NCI-H345 (cell line): ENCODE results near the gene XAB2.

ENCODE experiments used
- DNase-seq: peaks from one replicate; lab custom pipeline; 2025; lab: John Stamatoyannopoulos, UW

Gene XAB2

DNA sequence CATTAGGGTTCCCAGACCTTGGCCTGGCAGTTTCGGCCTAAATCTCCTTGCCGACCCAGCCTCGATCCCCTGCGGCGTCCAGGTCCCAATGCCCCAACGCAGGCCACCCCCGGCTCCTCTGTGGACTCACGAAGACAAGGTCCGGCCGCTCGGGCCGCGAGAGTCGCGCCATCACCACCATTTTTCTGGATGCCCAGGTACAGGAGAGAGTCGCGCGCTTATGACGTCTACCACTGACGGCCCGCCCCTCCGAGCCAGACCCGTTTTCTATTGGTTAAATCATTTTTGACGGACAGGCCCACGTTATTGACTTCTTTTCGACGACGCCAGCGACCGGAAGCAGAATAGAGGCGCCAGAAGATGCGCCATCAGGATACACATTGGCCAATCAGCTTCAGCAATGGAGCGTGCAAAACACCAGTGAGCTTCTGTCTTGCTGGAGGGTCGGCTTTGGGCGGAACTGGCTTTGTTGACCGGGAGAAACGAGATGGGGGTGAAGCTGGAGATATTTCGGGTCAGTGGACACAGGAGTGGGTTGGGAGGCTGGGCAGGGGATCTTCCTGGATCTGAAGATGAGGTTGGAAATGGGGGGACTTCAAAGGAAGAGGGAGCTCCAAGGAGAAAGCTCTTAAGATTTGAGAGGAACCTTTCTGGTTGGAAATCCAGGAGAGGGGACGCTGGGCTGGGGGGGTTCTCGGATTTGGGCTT lies at the start of gene XAB2, which contains the start of gene PET100:
XAB2 (minus strand) TSS at position 199 of the 708 bp plus-strand sequence; CDS start at position 181, 18 bp downstream.
PET100 (plus strand) TSS at position 447 of the 708 bp plus-strand sequence; CDS start at position 488, 41 bp downstream.
- DNase-seq = peak; percentile 98

DNA sequence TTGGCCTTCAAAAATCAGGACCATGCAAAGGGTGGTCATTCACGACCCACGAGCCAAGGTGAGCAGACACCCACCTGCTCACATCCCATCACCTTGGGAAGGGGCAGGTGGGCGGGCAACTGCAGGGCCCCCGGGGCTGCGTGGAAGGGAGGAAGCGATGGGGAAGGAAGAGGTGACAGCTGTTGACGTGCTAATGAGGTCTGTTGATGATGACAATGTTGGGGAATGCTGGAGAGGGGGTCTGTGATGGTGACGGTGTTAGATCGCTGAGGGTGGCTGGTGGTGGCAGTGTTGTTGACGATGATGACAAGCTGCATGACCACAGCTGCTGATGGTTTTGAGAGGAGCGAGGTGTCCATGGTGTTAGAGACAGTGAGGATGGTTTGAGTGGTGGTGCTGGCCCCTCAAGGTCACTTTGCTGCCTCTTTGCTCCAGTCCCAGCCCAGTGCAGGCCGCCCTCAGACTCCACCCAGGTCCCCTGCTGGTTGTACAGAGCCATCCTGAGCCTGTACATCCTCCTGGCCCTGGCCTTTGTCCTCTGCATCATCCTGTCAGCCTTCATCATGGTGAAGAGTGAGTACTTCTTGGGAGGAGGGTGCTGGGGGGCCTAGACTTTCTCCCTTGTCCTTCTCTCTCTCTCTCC lies 48.4 kb upstream of the XAB2 start:
- DNase-seq = no peak

DNA sequence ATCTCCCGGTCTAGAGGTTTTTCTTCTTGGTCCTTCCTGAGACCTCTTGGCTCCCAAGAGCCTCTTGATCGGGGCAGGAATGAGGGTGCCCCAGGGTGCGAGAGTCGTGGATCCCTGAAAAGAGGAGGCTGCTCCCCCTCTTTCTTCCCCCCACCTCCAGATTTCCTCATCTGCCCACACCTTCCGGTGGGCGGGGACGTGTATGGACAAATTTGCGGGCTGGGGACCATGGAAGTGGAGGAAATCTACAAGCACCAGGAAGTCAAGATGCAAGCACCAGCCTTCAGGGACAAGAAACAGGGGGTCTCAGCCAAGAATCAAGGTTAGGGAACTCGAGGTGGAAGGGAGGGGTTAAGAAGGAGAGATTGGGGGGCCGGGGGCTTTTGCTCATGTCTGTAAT lies 47.5 kb upstream of the XAB2 start, which contains the start of gene MCEMP1:
MCEMP1 (plus strand) TSS at position 237 of the 400 bp plus-strand sequence; CDS start at position 268, 31 bp downstream.
- DNase-seq = no peak

DNA sequence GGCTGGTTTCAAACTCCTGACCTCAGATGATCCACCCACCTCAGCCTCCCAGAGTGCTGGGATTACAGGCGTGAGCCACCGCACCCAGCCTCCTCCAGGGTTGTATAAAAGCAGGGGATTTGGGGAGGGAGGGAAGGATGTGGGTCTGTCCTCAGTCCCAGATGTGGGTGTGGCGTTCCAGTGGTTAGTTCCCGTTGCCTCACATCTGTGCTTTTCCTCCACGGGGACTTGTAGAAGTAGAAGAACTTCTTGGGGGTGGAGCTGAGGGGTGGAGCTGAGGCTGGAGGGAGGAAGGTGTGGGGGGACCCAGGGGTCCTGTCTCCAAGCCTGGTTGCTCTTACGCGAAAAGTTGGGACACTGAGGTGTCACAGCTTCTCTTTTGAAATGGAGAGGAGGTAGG lies 47.0 kb upstream of the XAB2 start:
- DNase-seq = no peak

DNA sequence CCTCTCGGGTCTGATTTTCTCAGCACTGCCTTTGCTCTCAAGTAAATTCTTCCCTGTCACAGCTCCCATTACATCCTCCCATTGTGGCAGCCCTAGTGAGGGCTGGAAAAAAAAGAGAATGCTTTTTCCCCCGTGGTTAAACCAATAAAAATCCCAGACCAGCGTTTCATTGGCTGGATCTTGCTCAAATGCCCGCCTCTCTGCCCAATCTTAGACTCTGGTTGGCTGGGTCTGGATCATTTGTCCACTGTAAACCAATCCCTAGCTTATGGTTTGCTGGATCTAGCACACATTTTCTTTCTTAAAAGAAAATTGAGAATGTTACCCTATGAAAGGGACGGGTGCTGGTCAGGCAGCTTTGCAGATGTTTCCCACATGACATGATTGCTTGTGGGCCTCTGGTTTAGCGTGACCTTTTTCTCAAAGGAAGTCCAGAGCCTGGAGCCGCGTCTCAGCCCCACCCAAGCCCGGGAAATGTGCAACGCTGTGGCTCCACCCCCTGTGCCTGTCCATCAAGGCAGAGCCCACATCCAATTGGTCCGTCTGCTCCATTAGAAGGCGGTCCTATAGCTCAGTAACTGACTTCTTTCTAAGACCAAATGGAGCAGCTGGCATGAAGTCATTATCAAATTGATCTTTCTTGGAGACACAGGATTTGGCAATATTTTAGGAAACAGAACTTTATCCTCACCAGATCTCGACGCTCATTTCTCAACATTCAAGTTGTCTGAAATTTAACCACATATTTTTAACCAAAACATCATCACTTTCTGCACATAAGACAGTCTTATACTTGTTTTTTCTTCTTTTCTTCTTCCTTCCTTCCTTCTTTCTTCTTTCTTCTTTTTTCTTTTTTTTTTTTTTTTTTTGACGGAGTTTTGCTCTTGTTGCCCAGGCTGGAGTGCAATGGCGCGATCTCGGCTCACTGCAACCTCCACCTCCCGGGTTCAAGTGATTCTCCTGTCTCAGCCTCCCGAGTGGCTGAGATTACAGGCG lies 45.0 kb upstream of the XAB2 start:
- no peak for DNase-seq

DNA sequence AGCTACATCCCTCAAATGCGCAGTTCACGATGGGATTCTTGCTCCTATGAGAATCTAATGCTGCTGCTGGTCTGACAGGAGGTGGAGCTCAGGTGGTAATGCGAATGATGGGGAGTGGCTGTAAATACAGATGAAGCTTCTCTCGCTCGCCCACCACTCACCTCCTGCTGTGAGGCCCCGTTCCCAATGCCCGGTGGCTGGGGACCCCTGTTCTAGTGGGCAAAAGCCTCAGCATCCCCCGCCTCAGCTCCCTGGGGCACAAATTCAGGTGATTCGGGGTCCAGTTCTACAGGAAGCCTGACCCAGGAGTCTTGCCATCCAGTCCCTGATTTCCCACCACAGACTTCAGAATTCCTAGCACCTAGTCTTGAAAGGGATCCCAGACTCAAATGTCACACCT lies 43.2 kb upstream of the XAB2 start:
- no peak for DNase-seq

DNA sequence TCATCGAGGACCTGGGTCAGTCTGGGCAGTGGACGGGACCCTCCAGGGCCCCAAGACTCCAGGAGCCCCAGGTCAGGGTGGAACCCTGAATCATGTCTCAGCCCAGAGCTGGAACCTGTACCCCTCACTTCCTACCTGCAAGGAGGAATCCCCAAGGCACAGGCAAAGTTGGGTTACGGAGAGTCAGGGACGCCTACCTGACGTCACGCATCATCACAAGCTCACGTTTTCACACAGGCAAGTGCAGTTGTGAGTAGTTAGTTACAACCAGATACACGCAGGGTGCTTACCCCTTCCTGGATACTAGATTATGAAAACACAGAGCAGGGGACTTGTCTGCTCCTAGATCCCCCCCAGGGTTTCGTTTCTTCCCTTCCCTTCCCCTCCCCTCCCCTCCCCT lies 41.4 kb upstream of the XAB2 start:
- no peak for DNase-seq

DNA sequence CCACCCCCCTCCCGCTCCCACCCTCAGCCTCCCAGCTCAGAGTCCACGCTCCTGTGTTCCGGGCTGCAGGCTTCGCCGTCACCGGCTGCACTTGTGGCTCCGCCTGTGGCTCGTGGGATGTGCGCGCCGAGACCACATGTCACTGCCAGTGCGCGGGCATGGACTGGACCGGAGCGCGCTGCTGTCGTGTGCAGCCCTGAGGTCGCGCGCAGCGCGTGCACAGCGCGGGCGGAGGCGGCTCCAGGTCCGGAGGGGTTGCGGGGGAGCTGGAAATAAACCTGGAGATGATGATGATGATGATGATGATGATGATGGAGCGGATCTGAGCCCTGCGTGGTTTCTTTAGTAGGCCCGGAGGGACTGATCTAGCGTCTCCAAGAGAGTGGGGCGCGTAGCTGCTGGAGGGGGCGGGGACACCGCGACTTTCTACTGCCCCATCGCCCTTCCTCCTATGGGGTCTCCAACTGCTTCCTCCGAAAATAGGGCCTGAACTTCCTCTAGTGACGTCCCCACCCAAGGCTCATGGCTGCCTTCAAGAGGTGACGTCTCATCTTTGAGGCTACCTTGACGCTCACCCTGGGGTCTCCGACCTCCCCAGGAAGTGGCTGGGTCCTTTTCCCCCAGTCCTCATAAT lies 40.9 kb upstream of the XAB2 start:
- no peak for DNase-seq

DNA sequence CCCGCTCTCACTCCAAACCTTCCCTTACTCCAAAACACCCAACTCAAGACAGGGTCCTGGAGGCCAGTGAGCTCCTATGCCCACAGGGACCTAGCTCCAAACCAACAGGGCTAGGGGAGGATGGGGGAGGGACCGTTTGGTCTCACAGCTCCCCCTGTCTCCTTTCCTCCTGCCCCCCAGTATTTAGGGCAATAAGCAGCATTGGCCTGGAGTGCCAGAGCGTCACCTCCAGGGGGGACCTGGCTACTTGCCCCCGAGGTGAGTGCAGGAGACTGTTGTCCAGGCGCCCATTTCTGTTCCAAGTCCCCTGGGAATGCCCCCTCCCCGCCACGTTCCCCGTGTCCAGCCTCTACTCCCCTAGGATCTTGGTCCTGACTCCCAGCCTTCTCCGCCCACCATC lies 40.3 kb upstream of the XAB2 start:
- no peak for DNase-seq

DNA sequence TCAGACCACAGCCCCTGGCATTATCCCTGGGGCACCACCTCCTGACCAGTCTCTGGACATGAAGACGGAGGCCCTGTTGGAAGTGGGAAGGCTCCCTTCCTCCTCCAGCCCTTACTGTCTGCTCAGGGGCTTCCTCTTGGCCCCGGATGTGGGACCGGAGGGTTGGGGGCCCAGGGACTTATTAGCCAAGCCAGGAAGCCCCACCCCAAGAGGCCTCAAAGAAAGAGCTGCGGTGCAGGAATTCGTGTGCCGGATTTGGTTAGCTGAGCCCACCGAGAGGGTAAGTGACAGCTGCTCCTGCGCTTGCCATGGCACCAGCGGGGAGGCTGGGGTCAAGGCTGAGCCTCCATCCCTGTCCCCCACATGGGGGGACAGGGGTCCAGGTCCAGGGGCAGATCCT lies 39.5 kb upstream of the XAB2 start, which contains the start of gene RETN:
RETN (plus strand) TSS at position 208 of the 400 bp plus-strand sequence. CDS start 278 bp downstream, outside the sequence.
- DNase-seq = no peak

DNA sequence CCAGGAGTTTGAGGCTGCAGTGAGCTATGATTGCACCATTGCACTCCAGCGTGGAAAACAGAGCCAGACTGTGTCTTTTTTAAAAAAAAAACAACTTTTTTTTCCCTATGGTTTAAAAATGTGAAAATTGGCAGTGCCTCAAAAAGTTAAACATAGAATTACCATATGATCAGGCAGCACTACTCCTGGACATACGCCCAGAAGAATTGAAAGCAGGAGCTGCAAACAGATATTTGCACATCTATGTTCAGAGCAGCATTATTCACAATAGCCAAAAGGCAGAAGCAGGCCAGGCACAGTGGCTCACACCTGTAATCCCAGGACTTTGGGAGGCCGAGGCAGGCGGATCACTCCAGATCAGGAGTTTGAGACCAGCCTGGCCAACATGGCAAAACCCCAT lies 35.7 kb upstream of the XAB2 start:
- no peak for DNase-seq

DNA sequence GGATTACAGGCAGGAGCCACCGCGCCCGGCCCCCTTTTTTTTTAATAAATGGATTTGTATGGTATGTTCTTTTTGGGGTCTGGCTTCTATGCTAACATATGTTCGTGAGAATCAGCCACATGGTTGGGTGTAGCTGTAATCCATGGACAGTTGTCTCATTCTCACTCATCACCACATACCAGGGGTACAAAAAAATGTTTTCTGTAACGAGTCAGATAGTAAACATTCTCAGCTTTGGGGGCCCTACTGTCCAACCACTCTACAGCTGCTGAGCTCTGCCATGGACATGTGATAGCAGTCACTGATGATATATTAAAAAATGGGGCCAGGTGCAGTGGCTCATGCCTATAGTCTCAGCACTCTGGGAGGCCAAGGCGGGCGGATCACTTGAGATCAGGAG lies 34.4 kb upstream of the XAB2 start:
- DNase-seq = no peak

DNA sequence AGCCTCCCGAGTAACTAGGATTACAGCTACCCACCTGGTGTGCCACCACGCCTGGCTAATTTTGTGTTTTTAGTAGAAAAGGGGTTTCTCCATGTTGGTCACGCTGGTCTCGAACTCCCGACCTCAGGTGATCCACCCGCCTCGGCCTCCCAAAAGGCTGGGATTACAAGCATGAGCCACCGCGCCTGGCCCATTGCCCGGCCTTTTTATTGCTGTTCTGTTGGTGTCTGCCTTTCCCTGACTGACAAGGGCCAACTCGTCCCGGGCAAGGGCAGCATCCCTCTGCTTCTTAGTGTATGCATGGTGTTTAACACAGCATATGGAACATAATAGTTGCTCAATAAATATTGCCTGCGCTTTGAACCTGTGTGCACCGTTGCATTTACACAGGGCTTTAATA lies 33.3 kb upstream of the XAB2 start:
- no peak for DNase-seq

DNA sequence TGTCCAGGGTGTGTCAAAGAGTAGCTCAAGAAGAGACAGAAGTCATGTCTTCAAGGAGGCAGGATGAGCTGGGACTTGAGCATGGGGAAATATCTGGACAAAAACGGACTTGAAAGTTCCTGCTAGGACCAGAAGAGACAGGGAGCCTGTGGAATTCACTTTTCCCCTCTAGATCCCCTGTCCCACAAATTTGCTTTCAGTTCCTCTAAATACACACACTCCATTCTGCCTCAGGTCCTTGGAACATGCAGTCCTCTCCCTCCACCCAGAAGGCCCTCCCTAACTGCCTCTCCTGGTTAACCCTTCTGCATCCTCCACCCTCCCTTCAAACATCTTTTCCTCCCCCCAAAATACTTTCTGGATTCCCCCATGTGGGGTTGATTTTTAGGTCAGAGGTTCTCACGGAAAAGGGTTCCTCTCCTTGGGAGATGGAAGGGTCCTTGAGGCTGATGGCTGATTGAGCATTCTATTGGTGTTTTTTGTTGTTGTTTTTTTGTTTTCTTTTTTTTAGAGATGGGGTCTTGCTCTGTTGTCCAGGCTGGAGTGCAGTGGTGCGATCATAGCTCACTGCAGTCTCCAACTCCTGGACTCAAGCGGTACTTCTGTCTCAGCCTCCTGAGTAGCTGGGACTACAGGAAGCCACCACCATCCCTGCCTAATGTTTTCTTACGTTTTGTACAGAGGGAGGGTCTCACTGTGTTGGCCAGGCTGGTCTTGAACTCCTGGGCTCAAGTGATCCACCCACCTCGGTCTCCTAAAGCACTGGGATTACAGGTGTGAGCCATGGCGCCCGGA lies 32.6 kb upstream of the XAB2 start:
- DNase-seq = no peak

DNA sequence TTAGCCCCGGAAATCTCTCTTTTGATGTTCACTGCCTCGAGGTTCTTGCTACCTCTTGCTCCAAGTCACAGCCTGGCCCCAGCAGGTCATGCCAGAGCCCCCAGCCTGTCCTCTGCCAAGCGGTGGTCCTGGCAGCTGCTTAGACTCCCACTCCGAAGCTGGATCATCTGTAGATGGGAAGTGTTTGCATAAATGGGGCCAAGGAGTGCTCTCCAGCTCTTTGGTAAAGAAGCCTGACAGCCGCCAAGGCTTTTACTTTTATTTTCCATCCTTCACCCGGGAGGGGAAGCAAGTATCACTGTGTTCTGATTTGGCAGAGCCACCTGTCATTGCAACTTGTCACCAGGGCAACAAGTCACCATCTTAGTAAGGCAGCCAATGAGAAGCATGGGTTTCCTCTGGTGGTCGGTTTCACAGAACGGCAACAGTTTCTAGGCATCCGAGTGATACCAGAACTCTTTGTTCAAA lies 28.9 kb upstream of the XAB2 start:
- DNase-seq = no peak

DNA sequence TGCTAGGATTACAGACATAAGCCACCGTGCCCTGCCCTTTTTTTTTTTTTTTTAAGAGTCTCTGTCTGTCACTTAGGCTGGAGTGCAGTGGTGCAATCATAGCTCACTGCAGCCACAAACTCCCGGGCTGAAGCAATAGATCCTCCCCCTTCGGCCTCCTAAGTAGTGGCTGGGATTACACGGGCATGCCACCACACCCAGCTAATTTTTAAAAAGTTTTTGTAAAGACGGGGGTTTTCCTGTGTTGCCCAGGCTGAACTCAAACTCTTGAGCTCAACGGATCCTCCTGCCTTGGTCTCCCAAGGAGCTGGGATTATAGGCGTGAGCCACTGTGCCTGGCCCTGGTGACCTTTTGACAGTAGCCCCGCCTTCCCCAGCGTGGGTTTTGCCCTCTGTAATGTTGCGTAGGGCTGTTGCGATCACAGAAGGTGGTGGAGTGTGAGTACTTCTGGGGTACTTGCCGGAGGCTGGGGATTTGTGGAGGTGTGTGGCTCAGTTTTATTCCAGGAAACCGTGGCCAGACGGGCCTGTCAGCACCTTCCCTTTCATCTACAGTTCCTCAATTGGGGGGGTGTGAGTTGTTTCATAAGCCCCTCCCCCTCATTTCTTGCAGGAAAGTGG lies 27.9 kb upstream of the XAB2 start:
- no peak for DNase-seq

DNA sequence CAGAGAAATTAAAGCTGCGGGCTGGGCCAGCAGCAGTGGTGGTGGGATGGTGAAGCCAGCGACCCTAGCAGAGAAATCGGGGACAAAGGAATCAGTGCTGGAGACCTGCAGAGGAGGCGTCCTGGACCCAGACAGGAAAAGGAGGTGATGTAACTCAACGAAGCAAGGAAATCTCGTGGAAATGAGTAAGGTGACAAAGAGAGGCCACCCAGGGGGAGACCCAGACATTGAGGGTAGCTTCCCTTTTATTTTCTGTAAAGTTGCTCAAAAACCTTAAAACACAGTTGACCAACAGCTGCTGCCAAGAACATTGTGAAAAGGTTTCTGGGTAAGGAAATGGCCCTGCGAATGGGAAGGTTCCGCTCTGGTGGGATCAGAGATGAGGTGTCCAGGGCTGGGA lies 26.2 kb upstream of the XAB2 start:
- DNase-seq = no peak

DNA sequence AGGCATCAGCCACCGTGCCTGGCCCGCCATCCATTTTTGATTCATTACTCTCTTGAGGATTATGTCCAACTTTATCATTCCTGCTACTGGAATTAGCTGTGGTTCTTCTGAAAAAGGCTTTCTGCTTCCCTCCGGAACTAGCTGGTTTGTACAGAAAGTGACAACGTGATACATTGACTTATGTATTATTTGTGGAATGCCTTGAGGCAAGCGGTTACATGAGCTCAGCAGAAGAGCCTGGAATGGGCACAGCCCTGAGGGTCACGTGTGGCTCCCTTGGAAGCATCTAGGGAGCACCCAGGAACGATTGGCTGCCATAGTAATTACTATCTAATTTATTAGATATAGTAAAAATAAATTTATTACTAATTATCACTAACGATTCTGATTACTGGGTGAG lies 25.1 kb upstream of the XAB2 start:
- no peak for DNase-seq

DNA sequence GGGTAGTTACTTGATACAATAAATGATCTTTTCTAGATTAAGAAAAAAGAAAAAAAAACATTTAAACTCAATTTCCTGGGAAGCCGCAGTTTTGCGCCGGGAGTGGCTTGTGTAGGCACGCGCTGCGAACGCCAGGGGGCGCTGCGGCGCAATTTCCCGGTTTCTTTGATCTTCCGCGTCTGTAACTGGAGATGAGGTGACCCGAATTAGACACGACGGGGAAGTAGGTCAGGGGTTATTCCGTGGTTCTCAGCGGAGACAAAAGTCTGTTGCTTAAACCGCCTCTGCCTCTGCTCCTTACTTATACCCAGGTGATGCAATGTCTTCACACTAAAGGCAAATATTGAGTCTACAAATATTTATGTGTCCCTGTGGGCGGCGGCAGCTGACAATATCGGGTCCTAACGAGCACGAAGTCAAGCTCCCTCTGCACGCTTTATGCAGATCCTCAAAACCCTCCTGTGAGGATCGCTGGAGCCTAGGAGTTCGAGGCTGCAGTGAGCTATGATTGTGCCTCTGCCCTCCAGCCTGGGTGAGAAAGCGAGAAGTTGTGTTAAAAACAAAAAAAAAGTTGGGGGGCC lies 22.8 kb upstream of the XAB2 start:
- DNase-seq = peak; percentile 72

DNA sequence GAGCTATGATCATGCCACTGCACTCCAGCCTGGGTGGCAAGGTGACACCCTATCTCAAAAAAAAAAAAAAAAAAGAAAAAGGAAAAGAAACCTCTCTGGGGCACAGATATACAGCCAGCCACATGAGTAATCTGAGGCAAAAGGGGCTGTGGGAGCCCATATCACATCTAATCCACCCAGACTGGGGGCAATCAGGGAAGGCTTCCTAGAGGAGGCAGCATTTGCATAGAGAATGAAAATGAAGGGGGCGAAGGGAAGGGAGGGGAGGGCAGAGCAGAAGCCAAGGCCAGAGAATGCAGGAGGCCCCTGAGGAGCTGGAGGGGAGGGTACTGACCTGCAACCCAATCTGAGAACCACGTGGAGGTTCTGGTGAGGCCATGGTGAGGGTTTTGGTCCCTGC lies 20.8 kb upstream of the XAB2 start:
- no peak for DNase-seq
